GM19351 (cell line): ENCODE data around the gene SLC25A26.

Experiments
- ATAC-seq: cut with Tn5 transposase; IDR thresholded peaks from one replicate; pipeline ENCODE4 v1.9.1; 2021; ENCODE audit warnings: mild to moderate bottlenecking, moderate library complexity; ENCODE audit not compliant: unreplicated experiment

Gene SLC25A26, protein sequence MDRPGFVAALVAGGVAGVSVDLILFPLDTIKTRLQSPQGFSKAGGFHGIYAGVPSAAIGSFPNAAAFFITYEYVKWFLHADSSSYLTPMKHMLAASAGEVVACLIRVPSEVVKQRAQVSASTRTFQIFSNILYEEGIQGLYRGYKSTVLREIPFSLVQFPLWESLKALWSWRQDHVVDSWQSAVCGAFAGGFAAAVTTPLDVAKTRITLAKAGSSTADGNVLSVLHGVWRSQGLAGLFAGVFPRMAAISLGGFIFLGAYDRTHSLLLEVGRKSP

GRCh38 chr3:66220602-66221377 lies at the start of gene SLC25A26:
Gene SLC25A26 (plus strand): TSS chr3:66221001. CDS start chr3:66221095, 94 bp downstream.
- ATAC-seq = peak; percentile 98

DNA sequence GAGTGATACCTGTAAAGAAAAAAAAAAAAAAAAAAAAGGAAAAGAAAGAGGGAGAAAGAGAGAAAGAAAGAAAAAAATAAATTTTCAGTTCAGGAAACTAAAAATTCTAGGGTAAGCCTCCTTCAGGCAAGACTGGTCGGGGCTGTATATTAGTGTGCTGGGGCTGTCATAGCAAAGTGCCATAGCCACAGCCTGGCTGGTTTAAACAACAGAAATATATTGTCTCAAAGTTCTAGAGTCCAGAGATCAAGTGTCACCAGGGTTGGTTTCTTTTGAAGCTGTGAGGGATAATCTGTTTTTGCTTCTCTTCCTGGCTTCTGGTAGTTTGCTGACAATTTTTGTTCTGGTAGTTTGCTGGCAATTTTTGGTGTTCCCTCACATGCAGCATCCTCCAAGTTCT lies 48.4 kb upstream of the SLC25A26 start:
- no peak for ATAC-seq

- no peak for ATAC-seq
These were observed 43.8 kb upstream of the SLC25A26 start for GRCh38 chr3:66177026-66177425.

GRCh38 chr3:66178206-66178605 lies 42.6 kb upstream of the SLC25A26 start:
- ATAC-seq = no peak

- no peak for ATAC-seq
These were observed 41.0 kb upstream of the SLC25A26 start for GRCh38 chr3:66179793-66180192.

GRCh38 chr3:66181764-66182163 lies 39.0 kb upstream of the SLC25A26 start:
- no peak for ATAC-seq

DNA sequence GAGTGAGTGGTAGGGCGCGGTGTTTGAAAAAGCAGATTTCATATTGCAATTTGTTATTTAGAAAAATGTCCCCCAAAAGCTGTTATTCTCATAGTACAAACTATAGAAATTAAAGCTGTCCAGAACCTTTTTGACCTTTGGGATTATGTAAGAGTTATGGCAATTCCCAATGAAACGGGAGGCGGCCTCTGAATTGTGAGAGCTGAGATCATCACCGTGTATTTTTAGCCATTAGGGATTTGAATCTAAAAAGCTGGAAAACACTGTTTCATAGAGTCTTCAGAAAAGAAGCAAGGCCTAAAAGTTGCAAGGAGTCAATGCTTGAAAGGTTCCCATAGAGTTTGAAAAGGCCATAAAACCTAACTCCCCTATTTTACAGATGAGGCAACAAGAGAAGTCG lies 38.6 kb upstream of the SLC25A26 start:
- no peak for ATAC-seq

GRCh38 chr3:66186545-66186944 lies 34.3 kb upstream of the SLC25A26 start:
- no peak for ATAC-seq

DNA sequence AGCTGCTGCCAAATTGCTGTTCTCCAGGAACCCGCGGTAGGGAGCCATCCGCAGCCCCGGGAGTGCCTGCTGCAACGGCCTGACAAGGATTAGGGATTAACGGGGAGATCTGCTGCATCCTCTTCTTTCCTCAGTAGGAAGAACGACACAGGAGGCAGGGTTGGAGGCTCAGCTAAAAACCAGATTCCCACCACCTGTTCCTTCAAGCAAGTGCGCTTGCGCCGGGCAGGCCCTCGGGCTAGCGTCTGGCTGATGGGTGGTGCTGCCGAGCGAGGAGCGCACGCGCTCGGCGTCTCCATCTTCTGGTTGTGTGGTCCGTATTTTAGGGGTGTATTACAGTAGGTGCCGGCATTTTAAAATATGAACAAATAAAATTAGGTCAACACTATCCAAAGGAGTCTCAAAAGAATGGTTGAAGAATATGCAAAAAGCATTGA lies 25.4 kb upstream of the SLC25A26 start:
- ATAC-seq = no peak

- no peak for ATAC-seq
These were observed 24.2 kb upstream of the SLC25A26 start for GRCh38 chr3:66196633-66197032.

GRCh38 chr3:66198437-66199088 lies 22.2 kb upstream of the SLC25A26 start:
- no peak for ATAC-seq

DNA sequence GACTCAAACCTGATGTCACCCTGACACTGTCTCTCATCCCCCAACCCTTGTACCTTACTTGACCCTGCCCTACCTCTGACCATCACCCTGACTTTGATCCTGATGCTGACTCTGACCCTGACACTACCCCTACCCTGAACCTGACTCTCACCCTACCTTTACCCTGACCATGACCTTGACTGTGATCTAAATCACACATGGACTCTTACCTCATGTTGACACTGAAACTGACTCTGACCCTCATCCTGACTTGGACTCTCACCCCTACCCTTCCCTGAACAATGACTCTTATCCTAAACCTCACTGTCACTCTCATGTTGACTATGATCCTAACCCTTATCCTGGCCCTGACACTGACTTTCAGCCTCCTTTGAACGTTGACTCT lies 21.7 kb upstream of the SLC25A26 start:
- ATAC-seq = no peak

DNA sequence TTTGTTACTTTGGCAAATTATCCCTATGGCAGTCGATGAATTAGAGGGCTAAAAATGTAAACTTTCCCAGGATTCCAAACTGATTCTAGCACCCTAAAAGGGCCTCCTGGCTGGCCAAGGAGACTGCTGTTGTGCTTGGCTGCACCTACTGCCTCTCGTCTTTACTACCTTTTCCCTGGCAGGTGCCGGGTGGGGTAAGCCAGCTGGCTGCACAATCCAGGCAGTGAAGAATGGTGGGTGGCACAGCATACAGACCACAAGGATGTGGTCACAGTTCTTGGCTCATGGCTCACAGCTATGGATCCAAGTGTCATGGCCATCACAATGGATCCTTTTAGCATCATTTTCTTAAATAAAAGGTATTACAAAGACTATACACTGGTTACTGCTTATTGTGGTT lies 20.7 kb upstream of the SLC25A26 start:
- no peak for ATAC-seq

DNA sequence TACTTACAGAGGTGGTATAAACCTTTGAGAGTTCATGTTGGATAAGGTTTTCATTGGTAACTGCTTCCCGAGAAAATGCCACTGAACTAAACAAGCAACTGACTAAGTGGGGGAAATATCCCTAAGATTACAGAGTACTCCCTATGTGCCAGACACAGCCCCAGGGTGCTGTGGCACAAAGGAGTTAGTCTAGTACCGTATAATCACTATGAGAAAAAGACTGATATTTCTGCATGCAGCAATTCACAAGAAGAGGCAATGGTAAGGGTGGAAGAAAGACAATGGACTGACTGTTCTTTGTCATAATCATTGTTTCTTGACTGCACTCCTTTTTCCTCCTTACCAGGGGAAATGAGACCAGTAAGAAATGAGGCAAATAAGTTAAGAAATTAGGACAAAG lies 20.0 kb upstream of the SLC25A26 start:
- ATAC-seq = no peak

- ATAC-seq = no peak
These were observed 17.5 kb upstream of the SLC25A26 start for GRCh38 chr3:66203275-66203674.

DNA sequence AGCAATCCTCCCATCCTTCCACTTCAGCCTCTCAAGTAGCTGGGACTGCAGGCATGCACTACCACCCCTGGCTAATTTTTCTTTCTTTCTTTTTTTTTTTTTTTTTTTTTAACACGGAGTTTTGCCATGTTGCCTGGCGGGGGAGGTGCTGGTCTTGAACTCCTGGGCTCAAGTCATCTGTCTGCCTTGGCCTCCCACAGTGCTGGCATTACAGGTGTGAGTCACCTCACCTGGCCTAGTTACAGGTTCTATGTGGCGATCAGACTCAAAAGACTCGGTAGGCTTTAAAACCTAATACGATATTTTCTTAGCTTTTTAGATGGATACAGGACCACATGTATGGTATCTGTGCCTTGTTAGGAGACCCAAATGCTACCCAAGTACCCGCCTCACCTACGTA lies 14.0 kb upstream of the SLC25A26 start:
- no peak for ATAC-seq

DNA sequence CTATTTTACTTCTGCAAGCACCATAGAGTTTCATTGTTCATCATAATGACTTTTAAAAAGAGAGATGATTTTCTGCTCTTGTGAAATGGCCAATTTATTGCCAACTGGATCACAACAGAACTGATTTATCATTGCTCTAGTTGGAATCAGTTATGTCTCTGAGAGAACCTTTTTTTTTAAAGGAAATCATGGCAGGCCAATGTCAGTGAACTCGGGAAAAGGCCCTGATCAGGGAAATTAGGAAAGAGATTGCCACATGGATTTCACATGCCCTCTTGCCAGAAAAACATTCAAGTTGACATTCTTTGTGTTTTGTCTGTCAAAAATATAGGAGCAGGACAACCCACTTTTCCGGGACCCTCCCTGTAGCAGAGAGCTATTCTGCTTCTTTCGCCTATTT lies 12.6 kb upstream of the SLC25A26 start:
- no peak for ATAC-seq

- no peak for ATAC-seq
These were observed 10.0 kb upstream of the SLC25A26 start for GRCh38 chr3:66210687-66211295.

DNA sequence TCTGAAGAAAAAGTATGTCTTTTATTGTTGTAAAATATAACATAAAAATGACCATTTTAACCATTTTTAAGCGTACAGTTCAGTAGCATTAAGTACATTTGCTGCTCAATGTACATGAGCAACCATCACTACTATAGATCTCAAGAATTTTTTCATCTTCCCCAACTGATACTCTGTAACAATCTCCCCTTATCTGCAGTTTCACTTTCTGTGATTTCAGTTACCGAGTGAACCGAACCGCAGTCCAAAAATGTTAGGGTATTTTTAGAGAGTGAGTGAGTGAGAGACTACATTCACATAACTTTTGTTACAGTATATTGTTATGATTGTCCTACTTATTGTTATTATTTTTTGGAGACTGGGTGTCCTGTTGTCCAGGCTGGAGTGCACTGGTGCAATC lies 9.0 kb upstream of the SLC25A26 start:
- peak; percentile 95 for ATAC-seq

DNA sequence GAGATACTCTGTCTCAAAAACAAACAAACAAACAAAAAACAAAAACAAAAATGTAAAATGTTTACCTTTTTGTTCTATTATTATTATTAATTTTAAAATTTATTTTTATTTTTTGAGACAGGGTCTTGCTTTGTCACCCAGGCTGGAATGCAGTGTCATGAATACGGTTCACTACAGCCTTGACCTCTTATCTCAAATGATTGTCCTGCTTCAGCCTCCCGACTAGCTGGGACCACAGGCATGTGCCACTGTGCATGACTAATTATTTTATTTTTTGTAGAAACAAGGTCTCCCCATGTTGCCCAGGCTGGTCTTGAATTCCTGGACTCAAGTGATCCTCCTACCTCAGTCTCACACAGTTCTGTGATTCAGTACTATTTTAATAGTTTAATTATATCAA lies 5.7 kb upstream of the SLC25A26 start:
- no peak for ATAC-seq

GRCh38 chr3:66220066-66220465 lies 735 bp upstream of the SLC25A26 start:
- no peak for ATAC-seq

- ATAC-seq = no peak
These were observed 3.4 kb downstream of the SLC25A26 start for GRCh38 chr3:66224220-66224619.
